Stimulated activated CD8-positive, alpha-beta memory T cell treated with anti-CD3 and anti-CD28 coated beads, Interleukin-7, amount 100 ng/mL, for 1 hour (primary cell): ENCODE measurements around the gene JMJD8.

Source experiments
- DNase-seq, 2 donors: peaks; one replicate each; pipeline ENCODE4 v3.0.0-alpha.2; 2020; ENCODE audit warnings: low read depth in 2 of 2

JMJD8 gene

GRCh38 chr16:684071-684794, at the start of gene JMJD8:
TSS of gene JMJD8 (minus strand) at chr16:684334. CDS start at chr16:684319, 15 bp downstream.
- peak; percentile 92 to 95 for DNase-seq

GRCh38 chr16:733382-734207, 49.5 kb upstream of the JMJD8 start:
- no peak for DNase-seq

- DNase-seq, result no peak
Measured at GRCh38 chr16:732936-733335, 48.8 kb upstream of the JMJD8 start.

- DNase-seq, result no peak
Measured at GRCh38 chr16:732332-732731, 48.2 kb upstream of the JMJD8 start.

- DNase-seq, result no peak
Measured at GRCh38 chr16:730666-731509, 46.8 kb upstream of the JMJD8 start.

GRCh38 chr16:729768-730665, 45.9 kb upstream of the JMJD8 start:
- DNase-seq, result no peak

- DNase-seq, result no peak
Measured at GRCh38 chr16:728890-729744, 45.0 kb upstream of the JMJD8 start.

GRCh38 chr16:728131-728889, 44.2 kb upstream of the JMJD8 start:
- no peak for DNase-seq

- DNase-seq, result no peak
Measured at GRCh38 chr16:727291-727977, 43.3 kb upstream of the JMJD8 start.

- DNase-seq, result peak in 1 of 2 donors; percentile 45
Measured at GRCh38 chr16:726438-727290, 42.5 kb upstream of the JMJD8 start, which contains the start of the genes CCDC78 and HAGHL. TSS of gene CCDC78 (minus strand) at chr16:726443. CDS start at chr16:726367, 76 bp downstream. TSS of gene HAGHL (plus strand) at chr16:727106. CDS start at chr16:727510, 404 bp downstream.

- no peak for DNase-seq
Measured at GRCh38 chr16:726188-726437, 42.0 kb upstream of the JMJD8 start.

GRCh38 chr16:725463-726187, 41.5 kb upstream of the JMJD8 start:
- no peak for DNase-seq

GRCh38 chr16:725041-725376, 40.9 kb upstream of the JMJD8 start:
- DNase-seq, result no peak

- no peak for DNase-seq
Measured at GRCh38 chr16:724188-725040, 40.3 kb upstream of the JMJD8 start.

GRCh38 chr16:723695-724094, 39.6 kb upstream of the JMJD8 start:
- DNase-seq, result no peak

GRCh38 chr16:722835-723633, 38.9 kb upstream of the JMJD8 start:
- no peak for DNase-seq
